Dermis microvascular lymphatic vessel endothelial cell (primary cell): ENCODE results near the gene AKAP7. TPM values are rescaled to one million over a fixed set of nuclear protein-coding genes. Genes with fewer than 3 reads are reported as not detected.
A peak's percentile ranks its signal among the peaks of the same experiment; 100 is the strongest.

ENCODE experiments used
- DNase-seq, 2 donors: peaks; one replicate each; pipeline versions ENCODE4 v3.0.0 to v3.0.0-alpha.2; 2010; ENCODE audit warnings: low read depth in 2 of 2
- total RNA-seq: library from RNA; depleted of rRNA; stranded (reverse); fragments of >200 nt; gene quantifications from 2 replicates; pipeline ENCODE4 v1.2.1, GENCODE V29; 2014

The AKAP7 gene
- total RNA-seq, 1 donor from 2014 or later, result 1.3 TPM

DNA sequence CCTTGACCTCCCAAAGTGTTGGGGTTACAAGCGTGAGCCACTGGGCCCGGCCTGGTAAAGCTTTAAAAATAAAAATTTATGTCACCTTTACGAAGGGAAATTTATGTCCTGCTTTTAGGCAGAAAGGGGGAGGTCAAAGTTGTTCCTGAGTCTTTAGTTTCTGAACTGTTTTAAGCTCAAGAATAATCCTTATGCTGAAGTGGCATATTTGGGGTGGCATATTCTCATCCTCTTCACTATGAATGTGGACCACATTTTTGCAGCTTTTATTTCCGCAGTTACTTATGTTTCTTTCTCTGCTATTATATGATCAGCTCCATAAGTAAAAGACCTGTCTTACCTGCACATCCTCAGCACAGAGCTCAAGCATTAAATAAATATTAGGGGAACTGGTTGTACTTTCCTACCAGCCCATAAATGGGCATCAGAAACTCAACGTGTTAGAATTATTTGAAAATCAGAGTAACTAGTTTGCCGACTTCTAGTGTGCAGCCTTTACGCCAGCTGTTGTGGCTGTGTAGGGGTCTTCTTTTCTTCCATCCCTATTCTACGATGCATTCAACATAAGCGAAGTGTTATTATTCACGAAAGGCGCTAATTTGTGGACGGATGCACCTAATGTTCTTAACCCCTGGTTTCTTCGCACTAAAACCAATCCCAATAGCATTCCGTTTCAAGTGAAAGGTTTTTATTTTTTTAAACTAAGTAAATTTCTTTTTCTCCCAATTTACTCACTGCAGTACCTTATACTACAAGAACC, 867 bp upstream of the AKAP7 start:
- no peak for DNase-seq

DNA sequence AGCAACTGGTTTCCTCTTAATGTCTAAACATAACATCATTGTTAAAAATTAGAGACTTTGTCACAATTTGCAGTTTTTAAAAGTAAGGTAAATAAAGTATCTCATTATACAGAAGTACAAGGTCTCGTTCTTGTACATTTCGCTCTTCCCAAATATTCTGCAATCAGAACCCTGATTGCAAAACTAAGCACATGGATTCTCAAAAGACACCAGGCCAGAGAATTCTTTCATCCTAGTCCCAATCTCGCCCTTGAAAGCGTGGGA, 355 bp upstream of the AKAP7 start:
- no peak for DNase-seq

DNA sequence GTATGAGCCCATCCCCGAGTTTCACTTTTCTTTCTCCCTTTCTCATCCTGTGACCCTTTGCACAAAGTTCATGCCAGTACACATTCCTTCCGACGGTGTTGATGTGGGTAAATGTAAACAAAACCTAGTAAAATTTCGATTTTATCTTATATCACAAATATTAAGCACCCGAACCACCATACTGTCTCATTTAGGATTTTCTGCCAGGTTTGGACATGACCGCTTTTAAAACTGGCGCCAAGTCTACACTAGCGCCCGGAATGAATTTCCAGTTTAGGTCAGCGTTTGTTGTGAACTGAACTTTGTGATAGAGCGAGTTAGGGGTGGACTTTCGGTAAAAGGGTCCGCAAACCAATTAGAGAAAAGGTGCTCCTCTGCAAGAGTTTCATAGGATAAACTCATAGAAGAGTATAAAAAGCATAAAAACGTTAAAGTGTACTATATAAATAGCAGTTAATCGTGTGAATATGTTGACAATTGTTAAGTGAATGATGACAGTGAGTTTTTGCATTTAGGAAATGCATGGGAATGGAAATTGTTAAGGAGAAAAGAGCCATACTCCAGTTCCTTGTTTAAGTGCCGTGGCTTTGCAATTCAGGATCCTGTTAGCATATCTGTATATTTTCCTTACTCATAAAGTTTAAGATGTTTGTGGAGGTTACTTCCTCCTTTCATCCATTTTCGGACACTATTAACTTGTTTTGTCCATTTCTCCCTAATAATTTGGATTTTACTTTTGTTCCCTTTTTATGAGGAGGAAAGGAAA, 937 bp downstream of the AKAP7 start:
- peak; percentile 41 to 53 for DNase-seq

- no peak for DNase-seq
Measured at GRCh38 chr6:131139599-131139998, 4.3 kb downstream of the AKAP7 start.

- DNase-seq, result no peak
Measured at GRCh38 chr6:131143319-131143718, 8.1 kb downstream of the AKAP7 start.

- no peak for DNase-seq
Measured at GRCh38 chr6:131146865-131147264, 11.6 kb downstream of the AKAP7 start.

DNA sequence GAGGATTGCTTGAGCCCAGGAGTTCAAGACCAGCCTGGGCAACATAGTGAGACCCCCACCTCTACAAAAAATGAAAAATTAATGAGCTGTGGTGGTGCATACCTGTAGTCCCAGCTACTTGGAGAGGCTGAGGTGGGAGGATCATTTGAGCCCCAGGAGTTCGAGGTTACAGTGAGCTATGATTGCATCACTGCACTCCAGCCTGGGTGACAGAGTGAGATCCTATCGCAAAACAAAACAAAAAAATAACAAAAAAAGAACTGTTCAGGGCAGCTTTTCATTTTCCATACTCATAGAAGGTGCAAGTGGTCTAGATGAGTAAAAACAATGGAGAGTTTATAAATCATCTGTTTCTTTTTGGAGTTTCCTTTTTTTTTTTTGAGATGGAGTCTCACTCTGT, 21.1 kb downstream of the AKAP7 start:
- DNase-seq, result no peak

DNA sequence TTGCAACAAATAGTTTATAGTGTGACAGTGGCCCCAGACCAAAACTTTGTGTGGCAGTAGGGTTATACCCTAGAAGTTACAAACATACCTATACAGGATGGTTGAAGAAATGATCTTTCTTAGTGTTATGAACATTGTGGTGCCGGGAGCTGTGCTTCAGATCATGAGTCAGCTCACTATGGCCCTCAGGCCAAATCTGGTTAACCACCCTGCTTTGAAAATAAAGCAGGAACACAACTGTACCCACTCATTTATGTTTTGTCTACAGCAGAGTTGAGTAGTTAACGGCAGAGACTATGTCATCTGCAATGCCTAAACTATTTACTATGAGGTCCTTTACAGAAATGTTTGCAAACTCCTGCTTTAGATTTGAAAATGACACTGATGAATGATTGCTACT, 24.3 kb downstream of the AKAP7 start:
- DNase-seq, result no peak

- DNase-seq, result no peak
Measured at GRCh38 chr6:131160254-131160758, 25.0 kb downstream of the AKAP7 start.

DNA sequence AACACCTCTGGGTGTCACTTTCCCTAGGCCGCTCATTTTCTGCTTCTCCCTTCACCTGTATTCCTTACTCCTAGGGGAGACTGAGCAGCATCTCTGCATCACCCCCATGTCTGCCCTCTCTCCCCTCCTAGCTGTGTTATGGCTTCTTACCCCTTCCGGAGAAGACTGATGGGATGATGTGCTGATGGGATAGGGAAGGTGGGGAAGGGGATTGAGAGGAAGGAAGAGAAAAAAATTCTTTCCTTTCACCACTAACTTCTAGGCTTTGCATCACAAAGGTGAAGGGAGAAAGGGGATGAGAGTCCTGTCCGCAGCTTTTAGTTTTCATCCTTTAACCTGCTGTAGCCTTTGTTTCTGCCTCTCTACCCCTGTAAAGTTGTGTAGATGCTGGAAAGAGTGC, 26.7 kb downstream of the AKAP7 start:
- no peak for DNase-seq

- DNase-seq, result no peak
Measured at GRCh38 chr6:131163886-131164285, 28.6 kb downstream of the AKAP7 start.

GRCh38 chr6:131164506-131164905, 29.2 kb downstream of the AKAP7 start:
- no peak for DNase-seq

DNA sequence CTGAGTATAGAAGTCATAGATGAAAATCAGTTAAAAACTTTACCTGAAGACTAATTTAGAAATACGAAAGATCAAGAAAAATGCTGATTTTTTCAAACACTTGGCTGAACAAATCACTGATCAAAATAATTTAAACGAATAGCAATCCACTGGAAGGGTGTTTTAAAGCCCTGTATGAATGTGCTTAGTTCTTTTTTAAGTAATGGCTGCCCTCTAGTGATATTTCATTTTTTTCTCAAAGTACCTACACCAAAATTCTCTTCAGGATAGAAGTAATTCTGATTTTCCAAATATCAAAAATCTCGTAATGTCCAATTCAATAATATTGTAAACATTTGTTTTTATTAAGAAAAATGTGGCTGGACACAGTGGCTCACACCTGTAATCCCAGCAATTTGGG, 32.5 kb downstream of the AKAP7 start:
- DNase-seq, result no peak

GRCh38 chr6:131169613-131170012, 34.3 kb downstream of the AKAP7 start:
- DNase-seq, result no peak

DNA sequence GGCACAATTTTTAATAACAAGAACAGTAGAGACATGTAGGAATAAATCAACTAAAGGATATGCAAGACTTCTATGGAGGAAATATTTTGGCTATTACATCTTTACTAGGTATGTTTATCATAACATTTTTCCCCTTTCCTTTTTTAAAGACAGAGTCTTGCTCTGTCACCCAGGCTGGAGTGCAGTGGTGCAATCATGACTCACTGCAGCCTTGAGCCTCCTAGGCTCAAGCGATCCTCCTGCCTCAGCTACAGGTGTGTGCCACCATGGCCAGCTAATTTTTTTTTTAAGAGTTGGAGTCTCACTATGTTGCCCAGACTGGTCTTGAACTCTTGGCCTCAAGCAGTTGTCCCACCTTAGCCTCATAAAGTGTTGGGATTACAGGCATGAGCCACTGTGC, 37.0 kb downstream of the AKAP7 start:
- DNase-seq, result no peak

DNA sequence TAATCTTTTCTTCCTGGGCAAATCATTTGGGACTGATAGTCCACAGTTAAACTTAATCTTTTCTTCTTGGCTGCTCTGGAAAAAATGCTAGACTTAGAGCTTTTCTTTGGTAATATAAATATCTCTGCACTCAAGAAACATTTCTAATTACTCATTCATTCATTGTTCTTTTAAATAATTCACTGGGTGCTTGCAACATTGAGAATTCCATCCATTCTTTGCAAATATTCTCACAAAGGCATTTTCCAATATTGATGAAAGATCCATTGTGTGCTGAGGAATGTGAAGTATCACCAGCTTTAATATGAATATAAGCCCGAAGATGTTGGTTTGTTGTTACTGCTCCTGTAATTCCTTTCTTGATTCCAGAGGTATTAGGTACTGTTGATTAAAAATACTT, 38.4 kb downstream of the AKAP7 start:
- no peak for DNase-seq

DNA sequence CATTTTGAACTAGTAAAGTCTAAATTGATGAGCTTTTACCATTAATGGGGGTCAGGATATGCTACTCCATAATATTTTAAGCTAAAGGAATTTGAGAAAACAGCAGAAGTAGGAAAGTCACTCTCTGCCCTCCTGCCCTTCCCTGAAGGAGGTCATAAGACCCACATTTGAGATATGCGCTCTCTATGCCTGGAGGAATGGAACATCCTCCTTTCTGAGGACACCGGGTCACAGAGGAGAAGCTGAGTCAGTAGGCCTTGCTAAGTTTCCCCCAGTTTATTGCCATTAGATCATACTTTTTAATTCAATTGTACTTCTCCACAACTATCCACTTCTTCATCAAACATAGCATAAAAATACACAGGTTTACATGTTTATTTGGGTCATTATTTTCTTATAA, 40.3 kb downstream of the AKAP7 start:
- no peak for DNase-seq

GRCh38 chr6:131177996-131178395, 42.7 kb downstream of the AKAP7 start:
- no peak for DNase-seq

DNA sequence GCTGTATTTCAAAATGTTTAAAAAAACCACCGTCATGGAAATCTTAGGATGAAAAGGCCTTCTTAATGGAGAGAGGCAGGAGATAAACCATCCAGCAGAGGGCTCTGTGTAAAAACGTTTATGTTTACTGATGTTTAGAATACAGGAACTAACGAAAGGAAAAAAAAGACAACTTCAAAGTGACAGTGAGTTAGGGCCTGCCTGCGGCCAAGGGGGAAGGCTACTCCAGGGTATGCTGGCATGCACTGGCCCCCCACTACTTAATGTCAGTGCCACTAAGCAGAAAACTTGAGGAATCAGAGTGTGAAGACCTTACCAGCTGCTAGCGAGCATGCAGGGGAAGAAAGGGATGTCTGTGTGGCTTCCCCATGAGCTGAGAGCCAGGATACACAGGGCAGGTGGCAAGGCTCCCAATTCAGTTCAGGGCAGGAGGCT, 47.7 kb downstream of the AKAP7 start:
- peak; percentile 7 to 44 for DNase-seq

DNA sequence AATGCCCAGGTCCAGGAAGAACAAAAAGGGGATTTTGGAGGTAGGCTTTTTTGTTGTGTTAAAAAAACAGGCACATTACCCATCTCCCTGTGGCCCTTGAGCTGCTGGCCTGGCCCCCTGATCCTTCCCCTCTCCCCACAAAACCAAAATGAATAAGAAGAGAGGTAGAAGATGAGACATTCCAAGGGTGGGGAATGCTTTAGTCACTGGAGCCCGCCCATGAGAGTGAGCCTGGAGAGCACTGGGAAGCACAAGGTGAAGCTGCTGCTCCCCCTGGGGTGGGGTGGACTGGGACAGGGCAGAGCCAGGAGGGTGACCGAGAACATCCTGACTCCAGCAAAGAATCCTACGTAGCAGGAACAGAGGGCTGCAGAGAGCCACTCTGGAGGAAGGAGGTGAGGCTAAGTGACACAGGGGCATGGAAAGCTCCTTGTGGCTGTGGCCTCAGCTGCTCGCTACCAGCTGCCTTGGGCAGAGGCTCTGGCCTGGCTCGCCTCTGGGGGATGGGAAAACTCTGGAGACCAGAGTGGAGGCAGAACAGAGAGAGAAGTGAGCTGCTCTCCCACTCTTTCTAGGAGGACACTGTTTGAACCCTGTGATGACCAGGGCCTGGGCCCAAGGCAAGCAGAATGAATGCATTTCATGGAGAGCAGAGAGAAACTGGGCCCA, 48.3 kb downstream of the AKAP7 start:
- DNase-seq, result no peak

- no peak for DNase-seq
Measured at GRCh38 chr6:131191590-131191989, 56.3 kb downstream of the AKAP7 start.

GRCh38 chr6:131197716-131198115, 62.4 kb downstream of the AKAP7 start:
- DNase-seq, result no peak
